Stimulated activated CD8-positive, alpha-beta memory T cell treated with anti-CD3 and anti-CD28 coated beads, Interleukin-12 subunit alpha, Interleukin-12 subunit beta, amount 100 ng/mL, for 24 hours (primary cell): ENCODE data around the gene MAGI2.

Experiments used
- DNase-seq: peaks from one replicate; pipeline ENCODE4 v3.0.0-alpha.2; 2020; ENCODE audit errors: extremely low read depth

MAGI2 gene

GRCh38 chr7:78179211-78179610 lies 1274.3 kb downstream of the MAGI2 start:
- no peak for DNase-seq

DNA sequence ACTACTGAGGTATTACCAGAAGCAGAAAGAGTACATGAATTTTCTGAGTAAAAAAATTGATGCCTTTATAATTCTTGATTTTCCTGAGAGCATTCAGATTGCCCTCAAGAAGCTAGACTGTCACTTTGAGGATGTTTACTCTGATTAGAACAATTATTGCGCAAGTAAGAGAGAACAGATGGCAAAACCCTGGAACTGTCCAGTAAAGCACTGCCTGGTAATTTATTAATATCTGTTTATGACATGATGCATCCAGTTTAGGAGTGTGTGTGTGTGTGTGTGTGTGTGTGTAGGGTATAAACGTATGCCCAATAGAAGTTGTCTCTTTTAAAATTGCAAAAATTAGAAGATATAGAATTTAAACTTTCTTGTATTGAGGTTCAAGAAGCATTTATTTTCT lies 1275.1 kb downstream of the MAGI2 start:
- DNase-seq: no peak

GRCh38 chr7:78176171-78176570 lies 1277.3 kb downstream of the MAGI2 start:
- DNase-seq: no peak

DNA sequence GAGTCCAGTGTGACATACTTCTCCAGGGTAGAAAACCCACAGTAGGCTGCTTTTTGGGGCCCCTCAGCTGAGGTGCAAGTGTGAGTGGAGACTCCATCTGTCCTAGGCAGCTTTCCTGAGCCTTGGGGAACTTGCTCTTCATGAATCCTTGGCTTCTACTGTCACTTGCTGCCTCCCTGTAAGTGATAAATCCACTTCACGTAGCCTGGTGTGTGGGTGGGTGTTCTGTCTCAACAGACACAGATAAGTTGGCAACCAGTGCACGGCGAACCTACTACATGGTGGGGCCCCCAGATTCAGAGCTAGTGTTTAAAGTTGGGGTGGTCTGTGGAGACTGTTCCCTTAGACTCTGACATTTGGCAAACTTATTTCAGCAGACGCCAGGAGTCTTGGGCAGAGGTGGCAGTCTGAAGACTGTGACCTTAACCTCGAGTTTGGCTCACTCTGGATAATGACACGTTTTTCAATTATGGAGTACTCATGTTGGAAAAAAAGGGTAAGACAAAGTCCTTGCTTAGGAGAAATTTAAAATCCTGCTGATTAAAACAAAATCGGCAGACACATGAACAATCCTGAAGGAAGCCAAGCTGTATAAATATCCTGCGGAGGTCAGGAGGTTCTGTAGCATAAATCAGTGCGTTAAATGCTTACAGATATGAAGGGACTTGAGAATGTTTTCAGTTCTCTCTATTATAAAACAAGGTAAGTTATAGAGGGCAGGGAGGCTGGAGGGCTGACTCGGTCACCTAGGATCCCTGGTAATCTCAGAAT lies 1278.0 kb downstream of the MAGI2 start:
- no peak for DNase-seq

GRCh38 chr7:78173666-78174065 lies 1279.8 kb downstream of the MAGI2 start:
- DNase-seq: no peak

- no peak for DNase-seq
Observed at GRCh38 chr7:78172933-78173591, 1280.4 kb downstream of the MAGI2 start.

GRCh38 chr7:78172267-78172757 lies 1281.2 kb downstream of the MAGI2 start:
- DNase-seq: no peak

DNA sequence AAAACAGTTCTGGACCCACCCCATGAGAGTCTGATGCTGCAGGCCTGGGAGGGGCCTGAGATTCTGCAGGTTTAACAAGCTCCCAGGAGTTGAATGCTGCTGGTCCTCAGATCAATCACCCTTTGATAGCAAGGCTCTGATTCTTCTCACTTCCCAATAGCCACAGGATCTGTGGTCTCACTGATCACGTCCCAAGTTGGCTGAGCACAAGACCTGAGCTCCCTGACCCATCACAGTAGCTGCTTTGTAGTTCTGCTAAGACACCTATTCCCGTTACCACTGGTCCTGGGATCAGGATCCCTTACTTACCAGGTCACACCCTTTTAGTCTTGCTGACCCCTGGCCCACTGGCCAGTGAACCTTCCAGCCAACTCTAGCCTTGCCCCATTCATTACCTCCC lies 1282.1 kb downstream of the MAGI2 start:
- no peak for DNase-seq

DNA sequence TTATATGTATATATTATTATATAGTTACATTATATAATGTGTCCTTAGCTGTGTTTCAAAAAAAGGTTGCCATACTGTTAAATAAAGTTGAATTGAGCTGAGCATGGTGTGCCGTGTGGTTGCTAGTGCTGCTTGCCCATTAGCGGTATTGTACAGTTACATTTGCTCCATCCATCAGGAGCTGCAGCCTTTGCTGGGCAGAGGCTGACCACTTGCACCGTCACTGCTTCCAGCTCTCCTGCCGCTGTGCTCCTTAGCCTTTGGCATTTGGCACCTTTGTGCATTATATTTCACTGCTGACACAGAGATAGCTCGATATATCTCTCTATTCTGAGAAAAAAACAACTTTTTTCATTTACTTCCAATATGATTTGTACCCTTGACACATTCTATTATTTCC lies 1282.7 kb downstream of the MAGI2 start:
- no peak for DNase-seq

GRCh38 chr7:78169992-78170391 lies 1283.5 kb downstream of the MAGI2 start:
- no peak for DNase-seq

DNA sequence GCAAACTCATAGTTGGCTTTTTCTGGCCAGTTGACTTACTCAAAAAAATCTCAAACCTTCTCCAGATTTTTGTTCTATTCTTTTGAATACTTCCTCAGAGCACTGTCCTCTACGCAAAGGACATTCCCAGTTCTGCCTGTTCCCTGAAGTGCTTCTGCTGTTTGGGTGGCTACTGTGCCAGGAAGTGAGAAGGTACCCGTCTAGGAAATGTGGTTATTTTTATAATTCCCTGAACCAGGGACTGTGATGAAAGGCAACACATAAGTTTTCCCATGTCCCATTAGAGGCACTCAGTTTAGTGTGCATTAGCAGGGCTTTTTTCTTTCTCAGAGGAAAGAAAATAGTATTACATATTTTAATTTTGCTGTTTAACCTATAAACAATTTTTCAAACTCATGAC lies 1284.6 kb downstream of the MAGI2 start:
- DNase-seq: no peak

DNA sequence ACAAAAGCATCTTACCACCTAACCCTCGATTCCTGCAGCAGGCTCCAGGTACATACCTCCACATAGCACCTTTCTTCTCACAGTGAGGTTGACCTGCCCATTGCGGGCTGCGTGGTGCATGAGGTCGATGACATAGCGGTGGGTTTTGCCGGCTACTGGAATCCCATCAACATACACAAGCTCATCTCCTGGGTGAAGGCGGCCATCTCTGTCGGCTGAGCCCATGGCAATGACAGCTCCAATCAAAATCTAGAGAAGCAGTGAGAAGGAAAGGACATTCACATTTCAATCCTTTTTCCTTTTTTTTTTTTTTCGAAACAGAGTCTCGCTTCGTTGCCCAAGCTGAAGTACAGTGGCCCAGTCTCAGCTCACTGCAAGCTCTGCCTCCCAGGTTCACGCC lies 1285.6 kb downstream of the MAGI2 start:
- DNase-seq: no peak

DNA sequence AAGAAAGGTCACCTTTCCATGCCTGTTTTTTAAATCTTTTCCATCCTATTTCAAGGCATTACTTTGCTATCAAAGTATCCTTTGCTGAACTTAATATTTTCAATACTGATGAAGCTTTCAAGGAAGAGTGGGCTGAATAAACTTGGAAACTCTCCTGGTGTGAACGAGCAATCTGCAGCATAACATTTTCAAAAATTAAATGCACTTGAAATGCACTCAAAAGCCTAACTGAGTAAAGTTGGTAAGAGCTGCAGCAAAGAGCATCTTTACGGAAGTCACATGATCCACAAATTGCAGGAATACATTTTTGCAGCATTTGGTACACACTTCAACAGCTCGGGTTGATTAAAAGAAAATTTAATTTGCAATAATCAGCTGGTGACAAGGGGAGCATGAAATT lies 1287.6 kb downstream of the MAGI2 start:
- no peak for DNase-seq

GRCh38 chr7:78165454-78165853 lies 1288.0 kb downstream of the MAGI2 start:
- DNase-seq: no peak

- no peak for DNase-seq
Observed at GRCh38 chr7:78164459-78164858, 1289.0 kb downstream of the MAGI2 start.

- no peak for DNase-seq
Observed at GRCh38 chr7:78161781-78162180, 1291.7 kb downstream of the MAGI2 start.

GRCh38 chr7:78159545-78159944 lies 1293.9 kb downstream of the MAGI2 start:
- no peak for DNase-seq

- DNase-seq: no peak
Observed at GRCh38 chr7:78153285-78153684, 1300.2 kb downstream of the MAGI2 start.

DNA sequence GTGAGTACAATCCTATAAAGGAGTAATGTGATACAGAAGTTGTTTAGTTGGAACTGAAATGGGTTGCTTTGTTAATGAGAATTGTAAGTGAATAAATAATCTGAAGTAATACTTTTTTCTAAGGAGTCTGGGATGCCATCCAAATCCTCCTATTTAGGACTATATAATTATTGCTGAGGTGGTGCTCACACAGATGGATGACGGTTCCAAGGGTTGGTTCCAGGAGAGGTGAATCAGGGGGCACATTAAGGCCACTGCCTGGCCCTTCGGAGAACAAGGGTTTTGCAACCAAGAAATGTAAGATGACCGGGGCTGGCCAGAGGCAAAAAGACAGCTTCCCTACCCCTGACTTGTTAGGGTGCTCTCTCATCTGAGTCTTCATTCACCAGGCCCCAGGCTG lies 1302.2 kb downstream of the MAGI2 start:
- no peak for DNase-seq

- DNase-seq: no peak
Observed at GRCh38 chr7:78149787-78150186, 1303.7 kb downstream of the MAGI2 start.

GRCh38 chr7:78148166-78148894 lies 1305.1 kb downstream of the MAGI2 start:
- no peak for DNase-seq

- no peak for DNase-seq
Observed at GRCh38 chr7:78146546-78146945, 1306.9 kb downstream of the MAGI2 start.

GRCh38 chr7:78143661-78144060 lies 1309.8 kb downstream of the MAGI2 start:
- DNase-seq: no peak
